ENCODE results near the gene DEF6.

DEF6 gene, protein sequence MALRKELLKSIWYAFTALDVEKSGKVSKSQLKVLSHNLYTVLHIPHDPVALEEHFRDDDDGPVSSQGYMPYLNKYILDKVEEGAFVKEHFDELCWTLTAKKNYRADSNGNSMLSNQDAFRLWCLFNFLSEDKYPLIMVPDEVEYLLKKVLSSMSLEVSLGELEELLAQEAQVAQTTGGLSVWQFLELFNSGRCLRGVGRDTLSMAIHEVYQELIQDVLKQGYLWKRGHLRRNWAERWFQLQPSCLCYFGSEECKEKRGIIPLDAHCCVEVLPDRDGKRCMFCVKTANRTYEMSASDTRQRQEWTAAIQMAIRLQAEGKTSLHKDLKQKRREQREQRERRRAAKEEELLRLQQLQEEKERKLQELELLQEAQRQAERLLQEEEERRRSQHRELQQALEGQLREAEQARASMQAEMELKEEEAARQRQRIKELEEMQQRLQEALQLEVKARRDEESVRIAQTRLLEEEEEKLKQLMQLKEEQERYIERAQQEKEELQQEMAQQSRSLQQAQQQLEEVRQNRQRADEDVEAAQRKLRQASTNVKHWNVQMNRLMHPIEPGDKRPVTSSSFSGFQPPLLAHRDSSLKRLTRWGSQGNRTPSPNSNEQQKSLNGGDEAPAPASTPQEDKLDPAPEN

DNA sequence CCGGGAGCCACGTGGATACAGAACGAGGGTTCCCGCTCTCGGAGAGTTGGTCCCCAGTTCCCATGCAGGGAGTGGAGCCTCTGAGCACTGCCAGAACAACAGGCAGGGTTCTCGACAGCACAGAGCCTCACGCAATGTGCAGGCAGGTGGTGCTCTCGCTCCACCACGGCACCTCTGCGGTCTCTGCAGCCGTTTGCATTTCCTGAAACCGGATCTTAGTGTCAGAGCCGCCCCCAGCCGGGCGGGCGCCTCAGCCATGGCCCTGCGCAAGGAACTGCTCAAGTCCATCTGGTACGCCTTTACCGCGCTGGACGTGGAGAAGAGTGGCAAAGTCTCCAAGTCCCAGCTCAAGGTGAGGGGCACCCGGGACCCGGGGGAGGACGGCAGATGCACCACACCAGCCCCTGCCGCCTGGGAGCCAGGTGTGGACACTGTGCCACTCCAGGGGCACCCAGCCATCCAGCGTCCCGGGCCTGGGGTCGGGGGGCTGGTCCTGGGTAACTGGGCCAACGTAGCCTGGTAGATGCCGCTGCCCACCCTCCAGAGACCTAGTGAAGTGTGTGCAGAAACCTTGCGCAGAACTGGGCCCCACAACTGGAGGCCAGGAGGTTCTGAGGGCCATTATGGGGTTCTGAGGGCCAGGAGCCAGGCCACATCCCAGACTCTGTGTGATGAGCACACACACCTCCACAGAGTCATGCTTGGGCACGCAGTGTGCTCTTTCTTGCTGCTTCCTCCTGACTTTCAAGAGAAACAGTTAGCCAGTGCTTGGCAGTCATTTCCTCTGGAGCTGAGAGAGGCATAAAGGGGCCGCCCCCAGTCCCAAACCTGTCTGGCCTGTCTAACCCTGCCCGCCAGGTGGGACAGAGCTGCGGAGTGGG, at the start of gene DEF6:
Gene DEF6 (plus strand): TSS at position 218 of the 881 bp plus-strand sequence. CDS start 39 bp downstream, at position 257.
- Histone ChIP-seq H3K9ac (ENCODE audit: low read depth, low read length) (peak within 1 kb of the TSS; percentile 45; the same call in 1 of the 2 replicates), H3K36me3 (ENCODE audit: insufficient read depth, low read depth, low read length) (peaks cover 15% of the 10 kb centered on the region), H3K4me1 (ENCODE audit: insufficient read depth, low read length) (peaks cover 10% of the 10 kb centered on the region; the same call in 1 of the 2 replicates), H3K4me3 (ENCODE audit: low read length) (peak within 1 kb of the TSS; percentile 54), H3K9me3 (ENCODE audit: insufficient read depth, low read depth, low read length) (no peaks in the 10 kb centered on the region), H3K27ac (ENCODE audit: low read length) (no peak within 1 kb of the TSS), H3K27me3 (ENCODE audit: insufficient read depth, low read length) (peaks cover 3% of the 10 kb centered on the region; the same call in 1 of the 2 replicates)

DNA sequence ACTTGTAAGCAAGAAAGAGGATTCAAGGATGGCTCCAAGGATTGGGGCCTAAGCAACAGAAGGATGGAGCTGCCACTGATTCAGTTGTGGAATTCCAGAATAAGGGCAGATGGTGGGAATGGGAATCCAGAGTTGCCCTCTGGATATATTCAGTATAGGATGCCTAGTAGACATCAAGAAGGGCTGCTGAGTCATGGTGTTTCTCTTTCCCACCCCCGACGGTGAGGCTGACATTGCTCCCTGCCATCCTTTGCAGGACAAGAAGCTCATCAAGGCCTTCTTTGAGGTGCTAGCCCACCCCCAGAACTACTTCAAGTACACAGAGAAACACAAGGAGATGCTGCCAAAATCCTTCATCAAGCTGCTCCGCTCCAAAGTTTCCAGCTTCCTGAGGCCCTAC, 49.3 kb upstream of the DEF6 start:
- H3K27me3 ChIP-seq (ENCODE audit: insufficient read depth, low read length) = no peaks in the 10 kb centered on the region
- peaks cover 9% of the 10 kb centered on the region; the same call in 1 of the 2 replicates for H3K4me1 ChIP-seq (ENCODE audit: insufficient read depth, low read length)
- H3K9me3 ChIP-seq (ENCODE audit: insufficient read depth, low read depth, low read length) = no peaks in the 10 kb centered on the region
- no peak overlapping the region for H3K4me3 ChIP-seq (ENCODE audit: low read length)
- H3K27ac ChIP-seq (ENCODE audit: low read length) = no peak overlapping the region
- no peak overlapping the region for H3K9ac ChIP-seq (ENCODE audit: low read depth, low read length)
- peaks cover 15% of the 10 kb centered on the region for H3K36me3 ChIP-seq (ENCODE audit: insufficient read depth, low read depth, low read length)

DNA sequence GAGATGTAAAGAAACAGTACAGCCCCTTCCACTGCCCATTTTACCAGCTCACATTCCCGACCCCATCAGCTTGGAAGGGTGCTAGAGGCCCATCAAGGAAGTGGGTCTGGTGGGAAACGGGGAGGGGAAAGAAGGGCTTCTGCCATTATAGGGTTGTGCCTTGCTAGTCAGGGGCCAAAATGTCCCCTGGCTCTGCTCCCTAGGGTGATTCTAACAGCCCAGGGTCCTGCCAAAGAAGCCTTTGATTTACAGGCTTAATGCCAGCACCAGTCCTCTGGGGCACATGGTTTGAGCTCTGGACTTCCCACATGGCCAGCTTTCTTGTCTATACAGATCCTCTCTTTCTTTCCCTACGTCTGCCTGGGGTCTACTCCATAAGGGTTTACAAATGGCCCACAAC, 48.7 kb upstream of the DEF6 start:
- peaks cover 9% of the 10 kb centered on the region; the same call in 1 of the 2 replicates for H3K4me1 ChIP-seq (ENCODE audit: insufficient read depth, low read length)
- H3K36me3 ChIP-seq (ENCODE audit: insufficient read depth, low read depth, low read length) = peaks cover 15% of the 10 kb centered on the region
- no peak overlapping the region for H3K4me3 ChIP-seq (ENCODE audit: low read length)
- no peak overlapping the region for H3K27ac ChIP-seq (ENCODE audit: low read length)
- H3K9ac ChIP-seq (ENCODE audit: low read depth, low read length) = no peak overlapping the region
- no peaks in the 10 kb centered on the region for H3K9me3 ChIP-seq (ENCODE audit: insufficient read depth, low read depth, low read length)
- no peaks in the 10 kb centered on the region for H3K27me3 ChIP-seq (ENCODE audit: insufficient read depth, low read length)

DNA sequence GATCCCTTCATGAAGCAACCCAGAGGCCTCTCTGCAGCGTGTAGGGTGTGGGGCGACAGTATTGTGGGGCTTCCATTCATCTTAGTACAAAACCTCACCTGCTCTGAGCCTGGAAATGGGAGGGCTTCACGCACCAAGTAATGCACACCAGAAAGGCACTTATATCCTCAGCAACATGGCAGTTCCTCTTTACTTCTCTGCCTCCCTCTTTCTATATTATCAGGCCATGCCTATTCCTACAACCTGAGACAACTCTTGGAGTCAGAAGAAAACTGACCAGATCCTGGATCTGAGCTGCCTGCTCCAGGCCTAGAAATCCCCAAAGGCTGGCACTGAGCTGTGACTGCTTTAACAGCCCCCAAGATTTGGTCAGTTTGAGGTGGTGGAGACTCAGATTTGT, 45.7 kb upstream of the DEF6 start:
- no peak overlapping the region for H3K4me3 ChIP-seq (ENCODE audit: low read length)
- H3K9me3 ChIP-seq (ENCODE audit: insufficient read depth, low read depth, low read length) = no peaks in the 10 kb centered on the region
- H3K27ac ChIP-seq (ENCODE audit: low read length) = no peak overlapping the region
- H3K9ac ChIP-seq (ENCODE audit: low read depth, low read length) = no peak overlapping the region
- H3K27me3 ChIP-seq (ENCODE audit: insufficient read depth, low read length) = no peaks in the 10 kb centered on the region
- H3K4me1 ChIP-seq (ENCODE audit: insufficient read depth, low read length) = peaks cover 9% of the 10 kb centered on the region; the same call in 1 of the 2 replicates
- no peaks in the 10 kb centered on the region for H3K36me3 ChIP-seq (ENCODE audit: insufficient read depth, low read depth, low read length)

DNA sequence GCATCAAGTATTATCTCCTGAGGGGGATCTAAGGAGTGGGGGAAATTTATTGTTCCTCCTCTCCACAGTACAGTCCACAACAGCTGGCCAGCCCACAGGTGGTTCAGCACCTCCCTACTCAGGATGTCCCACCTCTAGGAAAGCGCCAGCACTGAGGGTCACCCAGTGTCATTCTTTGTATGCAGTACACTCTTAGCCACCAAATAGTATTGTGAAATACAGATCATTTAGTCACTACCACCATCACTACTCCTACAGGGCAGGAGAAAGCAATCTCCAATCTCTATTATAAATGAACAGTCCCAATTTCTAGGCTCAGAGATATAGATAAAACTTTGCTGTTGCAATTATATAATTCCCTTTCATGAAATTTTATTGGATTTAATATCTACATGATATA, 44.4 kb upstream of the DEF6 start:
- H3K36me3 ChIP-seq (ENCODE audit: insufficient read depth, low read depth, low read length) = no peaks in the 10 kb centered on the region
- peaks cover 11% of the 10 kb centered on the region; the same call in 1 of the 2 replicates for H3K4me1 ChIP-seq (ENCODE audit: insufficient read depth, low read length)
- no peaks in the 10 kb centered on the region for H3K9me3 ChIP-seq (ENCODE audit: insufficient read depth, low read depth, low read length)
- no peak overlapping the region for H3K27ac ChIP-seq (ENCODE audit: low read length)
- H3K9ac ChIP-seq (ENCODE audit: low read depth, low read length) = no peak overlapping the region
- no peak overlapping the region for H3K4me3 ChIP-seq (ENCODE audit: low read length)
- no peaks in the 10 kb centered on the region for H3K27me3 ChIP-seq (ENCODE audit: insufficient read depth, low read length)

DNA sequence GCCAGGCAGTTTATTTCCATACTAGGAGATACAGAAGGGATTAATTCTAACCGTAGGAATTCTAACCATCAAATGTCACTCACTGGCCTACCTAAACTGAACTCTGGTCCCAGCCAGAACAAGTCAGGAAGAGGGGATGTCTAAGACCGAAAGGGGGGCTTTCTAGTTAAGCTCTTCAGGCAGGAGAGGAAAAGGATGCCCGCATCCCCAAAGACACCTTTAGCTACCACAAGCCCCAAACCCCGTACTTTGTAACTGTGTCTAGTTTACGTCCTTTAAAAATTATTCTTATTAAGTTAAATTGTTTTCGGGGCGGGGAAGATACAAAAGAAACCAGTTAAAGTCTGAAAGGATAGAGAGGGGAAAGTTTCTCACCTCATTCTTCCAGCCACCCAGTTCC, 39.3 kb upstream of the DEF6 start:
- H3K27ac ChIP-seq (ENCODE audit: low read length) = no peak overlapping the region
- H3K9ac ChIP-seq (ENCODE audit: low read depth, low read length) = peak overlapping the region; percentile 89; the same call in 1 of the 2 replicates
- peak overlapping the region; percentile 99 for H3K4me3 ChIP-seq (ENCODE audit: low read length)
- peaks cover 5% of the 10 kb centered on the region; the same call in 1 of the 2 replicates for H3K4me1 ChIP-seq (ENCODE audit: insufficient read depth, low read length)
- H3K36me3 ChIP-seq (ENCODE audit: insufficient read depth, low read depth, low read length) = no peaks in the 10 kb centered on the region
- H3K9me3 ChIP-seq (ENCODE audit: insufficient read depth, low read depth, low read length) = no peaks in the 10 kb centered on the region
- no peaks in the 10 kb centered on the region for H3K27me3 ChIP-seq (ENCODE audit: insufficient read depth, low read length)

DNA sequence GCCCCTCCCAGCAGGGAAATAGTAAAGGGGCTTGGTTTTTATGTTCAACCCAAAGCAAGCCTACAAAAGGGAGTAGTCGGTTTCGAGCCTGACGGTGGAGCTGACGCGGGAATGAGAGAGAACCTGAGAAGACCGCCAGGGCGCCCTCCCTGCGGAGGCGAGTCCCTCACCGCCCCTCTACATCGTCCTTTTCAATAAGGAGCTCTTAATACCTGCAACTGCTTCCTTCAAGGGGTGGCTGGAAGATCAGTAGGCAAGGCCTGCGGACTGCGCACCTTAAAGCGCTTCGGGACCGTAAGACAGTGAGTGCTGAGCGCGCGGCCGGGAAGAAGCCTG, 38.8 kb upstream of the DEF6 start:
- Histone ChIP-seq H3K27me3 (ENCODE audit: insufficient read depth, low read length) (no peaks in the 10 kb centered on the region), H3K36me3 (ENCODE audit: insufficient read depth, low read depth, low read length) (no peaks in the 10 kb centered on the region), H3K9me3 (ENCODE audit: insufficient read depth, low read depth, low read length) (no peaks in the 10 kb centered on the region), H3K4me1 (ENCODE audit: insufficient read depth, low read length) (peaks cover 5% of the 10 kb centered on the region; the same call in 1 of the 2 replicates), H3K4me3 (ENCODE audit: low read length) (peak overlapping the region; percentile 99), H3K9ac (ENCODE audit: low read depth, low read length) (peak overlapping the region; percentile 89; the same call in 1 of the 2 replicates), H3K27ac (ENCODE audit: low read length) (peak overlapping the region; percentile 42)

DNA sequence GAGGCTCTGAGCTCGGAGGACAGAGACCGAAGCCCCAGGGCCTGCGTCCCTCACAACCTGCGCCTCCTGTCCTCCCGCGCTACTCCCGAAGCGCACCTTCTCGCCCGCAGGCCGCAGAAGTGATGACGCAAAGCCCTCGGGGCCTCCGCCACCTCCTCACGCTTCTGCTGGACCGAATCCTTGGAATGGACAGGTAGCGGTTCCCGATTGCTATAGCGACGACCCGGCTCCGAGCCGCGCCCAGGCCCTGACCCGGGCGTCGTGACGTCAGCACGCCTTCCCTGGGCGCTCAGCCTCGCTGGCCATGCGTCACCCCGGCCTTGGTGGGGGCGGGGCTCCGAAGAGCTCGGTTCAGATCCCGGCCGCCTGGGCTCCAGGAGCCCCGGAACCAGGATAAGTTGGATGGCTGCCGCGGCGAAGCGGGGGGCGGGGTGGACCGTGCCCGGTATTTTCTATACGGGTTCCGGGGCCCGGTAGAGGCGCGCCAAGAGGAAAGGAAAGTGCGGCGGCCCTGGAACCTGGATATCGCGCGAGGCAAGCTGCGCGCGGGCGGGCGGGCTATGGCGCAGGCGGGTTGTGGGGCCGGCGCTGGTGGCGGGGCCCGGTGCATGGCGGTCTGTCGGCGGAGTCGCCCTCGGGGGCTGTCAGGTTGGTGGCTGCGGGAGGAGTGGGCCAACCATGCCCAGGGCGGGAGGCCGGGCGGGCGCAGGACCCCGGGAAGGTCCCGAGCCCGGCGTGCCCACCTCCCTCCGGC, 38.2 kb upstream of the DEF6 start, which contains the start of gene ZNF76:
Gene ZNF76 (plus strand): TSS at position 542 of the 754 bp plus-strand sequence. CDS start 21,417 bp downstream, outside the sequence.
- Histone ChIP-seq H3K27me3 (ENCODE audit: insufficient read depth, low read length) (no peaks in the 10 kb centered on the region), H3K4me1 (ENCODE audit: insufficient read depth, low read length) (peaks cover 5% of the 10 kb centered on the region; the same call in 1 of the 2 replicates), H3K36me3 (ENCODE audit: insufficient read depth, low read depth, low read length) (no peaks in the 10 kb centered on the region), H3K4me3 (ENCODE audit: low read length) (peak within 1 kb of the TSS; percentile 99), H3K9me3 (ENCODE audit: insufficient read depth, low read depth, low read length) (no peaks in the 10 kb centered on the region), H3K27ac (ENCODE audit: low read length) (peak within 1 kb of the TSS; percentile 87), H3K9ac (ENCODE audit: low read depth, low read length) (peak within 1 kb of the TSS; percentile 95)

DNA sequence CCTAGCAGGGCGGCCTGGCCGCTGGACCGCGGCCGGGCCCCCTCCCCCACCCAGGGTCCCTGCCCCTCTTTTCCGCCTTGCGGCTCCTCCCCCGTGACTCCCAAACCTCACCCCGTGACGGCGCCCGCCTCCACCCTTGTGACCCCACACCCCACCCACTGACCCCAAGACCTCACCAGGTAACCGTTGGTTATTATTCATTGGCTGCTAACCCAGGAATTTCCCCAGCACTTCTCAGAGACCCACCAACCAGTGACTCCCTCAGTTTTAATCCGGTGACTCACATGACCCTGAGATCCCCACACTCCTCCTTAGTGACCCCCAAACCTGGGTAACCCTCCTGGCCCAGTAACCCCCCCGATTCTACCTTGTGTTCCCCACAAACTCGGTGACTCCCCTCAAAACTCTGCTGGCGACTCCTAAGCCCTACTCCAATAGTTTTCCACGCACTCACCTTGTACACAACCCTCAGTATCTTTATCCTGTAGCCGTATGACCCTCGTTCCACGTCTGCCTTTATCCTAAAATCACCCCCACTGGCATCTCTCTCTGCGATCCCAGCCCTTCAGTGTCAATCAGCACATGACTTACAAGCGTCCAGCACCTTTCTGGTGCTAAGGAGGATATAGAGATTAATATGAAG, 37.5 kb upstream of the DEF6 start:
- H3K9me3 ChIP-seq (ENCODE audit: insufficient read depth, low read depth, low read length) = no peaks in the 10 kb centered on the region
- H3K4me3 ChIP-seq (ENCODE audit: low read length) = peak overlapping the region; percentile 83
- no peaks in the 10 kb centered on the region for H3K27me3 ChIP-seq (ENCODE audit: insufficient read depth, low read length)
- peak overlapping the region; percentile 95 for H3K9ac ChIP-seq (ENCODE audit: low read depth, low read length)
- H3K4me1 ChIP-seq (ENCODE audit: insufficient read depth, low read length) = peaks cover 5% of the 10 kb centered on the region; the same call in 1 of the 2 replicates
- peak overlapping the region; percentile 87 for H3K27ac ChIP-seq (ENCODE audit: low read length)
- no peaks in the 10 kb centered on the region for H3K36me3 ChIP-seq (ENCODE audit: insufficient read depth, low read depth, low read length)

Measured in iPS-20b (cell line).